ENCODE measurements around the gene RFC1.
A peak's percentile ranks its signal among the peaks of the same experiment; 100 is the strongest.
"Not testable (repeated sequence)": the region's sequence is repeated elsewhere in the genome, so short reads cannot be mapped to it uniquely, and the experiment has no call there.

RFC1 gene

DNA sequence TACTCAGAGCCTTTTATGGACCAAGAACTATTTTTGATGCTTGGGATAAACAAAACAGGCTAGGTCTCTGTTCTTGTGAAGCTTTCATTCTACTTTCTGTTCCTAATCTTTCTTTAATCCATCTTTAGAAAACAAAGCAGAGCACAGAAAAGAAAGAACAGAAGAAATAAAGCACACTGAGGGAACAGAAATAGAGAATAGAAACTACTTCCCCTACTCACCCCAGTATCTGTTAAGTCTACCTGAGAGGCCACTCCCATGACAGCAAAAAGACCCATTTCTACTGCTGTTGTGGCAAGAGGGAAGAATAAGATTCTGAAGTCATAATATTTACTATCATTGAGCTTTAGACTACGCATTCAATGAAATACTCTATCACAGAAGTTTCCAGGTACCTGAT is 9.2 kb downstream of the RFC1 start:
- Histone ChIP-seq H3K27ac (ENCODE audit: low read depth, low read length) (no peak overlapping the region), H3K4me3 (ENCODE audit: low read depth in 1 of 2, low read length in 2 of 2) (no peak overlapping the region), H3K4me1 (ENCODE audit: control insufficient read depth in 1 of 2, insufficient read depth in 2 of 2, low read length in 2 of 2) (peaks cover 17 to 19% of the 10 kb centered on the region in 2 donors), H3K9ac (ENCODE audit: low read depth in 1 of 2, low read length in 2 of 2) (no peak overlapping the region), H3K36me3 (ENCODE audit: control insufficient read depth in 1 of 2, insufficient read depth in 2 of 2, low read length in 2 of 2) (peaks cover 0 to 3% of the 10 kb centered on the region in 2 donors), H3K27me3 (ENCODE audit: control insufficient read depth in 1 of 2, insufficient read depth in 2 of 2, low read length in 2 of 2) (no peaks in the 10 kb centered on the region), H3K9me3 (ENCODE audit: control insufficient read depth in 1 of 2, low read length in 2 of 2) (no peaks in the 10 kb centered on the region)

DNA sequence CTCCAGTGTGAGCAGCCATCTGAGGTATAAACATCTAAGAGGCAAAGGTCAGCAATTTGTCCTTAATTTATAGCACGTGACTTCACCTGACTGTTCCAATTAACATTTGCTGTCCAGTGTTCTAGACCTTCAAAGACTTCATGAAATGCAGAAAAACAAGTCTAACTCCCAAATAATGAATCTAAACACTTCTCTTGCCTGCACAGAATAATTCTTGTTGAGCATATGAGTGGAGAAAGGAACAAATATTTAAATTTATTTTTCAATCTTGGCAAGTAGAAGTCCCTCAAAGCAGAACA is 12.0 kb downstream of the RFC1 start:
- peak overlapping the region; percentile 57 to 78 for H3K4me3 ChIP-seq (ENCODE audit: low read depth in 1 of 2, low read length in 2 of 2)
- H3K27ac ChIP-seq (ENCODE audit: low read depth, low read length): peak overlapping the region; percentile 87
- peak overlapping the region; percentile 54 to 90 for H3K9ac ChIP-seq (ENCODE audit: low read depth in 1 of 2, low read length in 2 of 2)

DNA sequence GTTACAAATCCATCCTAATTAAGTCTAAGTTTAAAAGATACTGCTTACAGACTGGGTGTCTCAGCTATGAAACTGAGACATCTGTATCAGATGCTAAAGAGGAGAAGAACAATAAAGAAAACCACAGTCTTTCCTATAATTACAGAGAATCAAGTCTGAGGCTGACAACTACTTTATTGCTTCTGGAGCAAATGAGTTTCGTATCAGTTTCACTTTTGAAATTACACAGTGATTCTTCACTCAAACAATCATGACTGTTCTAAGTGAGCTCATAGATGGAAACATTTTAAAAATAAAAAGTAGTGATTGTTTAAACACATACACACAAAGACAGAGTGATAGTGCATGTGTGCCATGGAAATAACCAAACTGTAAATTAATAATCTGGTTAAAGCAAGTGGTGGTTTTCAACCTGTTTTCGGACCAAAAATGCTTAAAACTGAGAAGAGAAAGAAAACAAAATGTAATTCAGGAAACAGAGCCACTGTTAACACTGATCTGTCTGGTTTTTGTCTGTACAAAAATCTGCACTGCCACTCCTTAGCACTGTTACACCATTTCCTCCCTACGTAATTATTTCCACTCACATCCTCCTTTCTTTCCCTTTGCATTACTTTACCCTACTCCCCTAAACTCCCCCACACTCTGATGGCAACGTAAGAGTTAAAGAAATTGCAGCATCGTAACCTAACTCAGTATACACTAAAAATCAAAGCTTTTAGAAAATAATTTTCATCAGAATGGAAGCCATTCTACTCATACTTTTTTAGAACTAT is 12.5 kb downstream of the RFC1 start:
- Histone ChIP-seq H3K27me3 (ENCODE audit: control insufficient read depth in 1 of 2, insufficient read depth in 2 of 2, low read length in 2 of 2) (no peaks in the 10 kb centered on the region), H3K4me1 (ENCODE audit: control insufficient read depth in 1 of 2, insufficient read depth in 2 of 2, low read length in 2 of 2) (peaks cover 17 to 19% of the 10 kb centered on the region in 2 donors), H3K4me3 (ENCODE audit: low read depth in 1 of 2, low read length in 2 of 2) (peak overlapping the region; percentile 57 to 78), H3K9me3 (ENCODE audit: control insufficient read depth in 1 of 2, low read length in 2 of 2) (no peaks in the 10 kb centered on the region), H3K36me3 (ENCODE audit: control insufficient read depth in 1 of 2, insufficient read depth in 2 of 2, low read length in 2 of 2) (peaks cover 0 to 18% of the 10 kb centered on the region in 2 donors), H3K9ac (ENCODE audit: low read depth in 1 of 2, low read length in 2 of 2) (peak overlapping the region; percentile 54 to 90), H3K27ac (ENCODE audit: low read depth, low read length) (peak overlapping the region; percentile 87)

More for the DNA sequence above, 12.0 kb downstream of the RFC1 start:
- Histone ChIP-seq H3K9me3 (ENCODE audit: control insufficient read depth in 1 of 2, low read length in 2 of 2) (no peaks in the 10 kb centered on the region), H3K4me1 (ENCODE audit: control insufficient read depth in 1 of 2, insufficient read depth in 2 of 2, low read length in 2 of 2) (peaks cover 17 to 19% of the 10 kb centered on the region in 2 donors), H3K36me3 (ENCODE audit: control insufficient read depth in 1 of 2, insufficient read depth in 2 of 2, low read length in 2 of 2) (peaks cover 0 to 15% of the 10 kb centered on the region in 2 donors), H3K27me3 (ENCODE audit: control insufficient read depth in 1 of 2, insufficient read depth in 2 of 2, low read length in 2 of 2) (no peaks in the 10 kb centered on the region)

DNA sequence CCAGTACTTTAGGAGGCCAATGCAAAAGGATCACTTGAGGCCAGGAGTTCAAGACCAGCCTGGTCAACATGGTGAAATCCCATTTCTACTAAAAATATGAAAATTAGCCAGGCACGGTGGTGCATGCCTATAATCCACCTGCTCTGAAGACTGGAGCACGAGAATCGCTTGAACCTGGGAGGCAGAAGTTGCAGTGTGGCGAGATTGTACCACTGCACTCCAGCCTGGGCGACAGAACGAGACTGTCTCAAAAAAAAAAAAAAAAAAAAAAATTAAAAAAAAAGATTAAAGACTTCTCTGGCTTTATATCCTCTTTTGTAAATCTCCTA is 13.0 kb downstream of the RFC1 start:
- H3K9me3 ChIP-seq (ENCODE audit: control insufficient read depth in 1 of 2, low read length in 2 of 2): not testable (repeated sequence)
- H3K9ac ChIP-seq (ENCODE audit: low read depth in 1 of 2, low read length in 2 of 2): peak overlapping the region; percentile 9 to 90

DNA sequence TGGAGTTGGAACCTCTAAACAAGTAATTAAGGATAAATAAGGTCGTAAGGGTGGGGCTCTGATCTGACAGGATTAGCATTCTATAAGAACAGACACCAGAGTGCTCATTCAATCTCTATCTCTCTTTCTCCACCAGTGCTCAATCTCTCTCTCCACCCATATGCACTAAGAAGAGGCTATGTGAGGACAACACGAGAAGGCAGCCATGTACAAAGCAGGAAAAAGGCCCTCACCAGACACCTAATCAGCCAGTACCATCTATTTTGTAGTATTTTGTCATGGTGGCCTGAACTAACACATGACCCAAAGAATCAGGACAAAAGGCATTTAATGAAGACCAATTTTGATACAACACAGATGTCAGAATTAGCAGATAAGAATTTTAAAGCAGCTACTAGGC is 16.8 kb downstream of the RFC1 start:
- Histone ChIP-seq H3K9ac (ENCODE audit: low read depth in 1 of 2, low read length in 2 of 2) (no peak overlapping the region), H3K4me3 (ENCODE audit: low read depth in 1 of 2, low read length in 2 of 2) (no peak overlapping the region), H3K9me3 (ENCODE audit: control insufficient read depth in 1 of 2, low read length in 2 of 2) (no peaks in the 10 kb centered on the region), H3K36me3 (ENCODE audit: control insufficient read depth in 1 of 2, insufficient read depth in 2 of 2, low read length in 2 of 2) (peaks cover 0 to 25% of the 10 kb centered on the region in 2 donors), H3K27ac (ENCODE audit: low read depth, low read length) (no peak overlapping the region), H3K27me3 (ENCODE audit: control insufficient read depth in 1 of 2, insufficient read depth in 2 of 2, low read length in 2 of 2) (no peaks in the 10 kb centered on the region), H3K4me1 (ENCODE audit: control insufficient read depth in 1 of 2, insufficient read depth in 2 of 2, low read length in 2 of 2) (peaks cover 20 to 28% of the 10 kb centered on the region in 2 donors)

More for the DNA sequence above, 13.0 kb downstream of the RFC1 start:
- not testable (repeated sequence) for H3K27me3 ChIP-seq (ENCODE audit: control insufficient read depth in 1 of 2, insufficient read depth in 2 of 2, low read length in 2 of 2)
- Histone ChIP-seq H3K4me1 (ENCODE audit: control insufficient read depth in 1 of 2, insufficient read depth in 2 of 2, low read length in 2 of 2) (peaks cover 17 to 19% of the 10 kb centered on the region in 2 donors), H3K36me3 (ENCODE audit: control insufficient read depth in 1 of 2, insufficient read depth in 2 of 2, low read length in 2 of 2) (peaks cover 0 to 15% of the 10 kb centered on the region in 2 donors), H3K27ac (ENCODE audit: low read depth, low read length) (peak overlapping the region; percentile 62), H3K4me3 (ENCODE audit: low read depth in 1 of 2, low read length in 2 of 2) (peak overlapping the region; percentile 57 to 78)

DNA sequence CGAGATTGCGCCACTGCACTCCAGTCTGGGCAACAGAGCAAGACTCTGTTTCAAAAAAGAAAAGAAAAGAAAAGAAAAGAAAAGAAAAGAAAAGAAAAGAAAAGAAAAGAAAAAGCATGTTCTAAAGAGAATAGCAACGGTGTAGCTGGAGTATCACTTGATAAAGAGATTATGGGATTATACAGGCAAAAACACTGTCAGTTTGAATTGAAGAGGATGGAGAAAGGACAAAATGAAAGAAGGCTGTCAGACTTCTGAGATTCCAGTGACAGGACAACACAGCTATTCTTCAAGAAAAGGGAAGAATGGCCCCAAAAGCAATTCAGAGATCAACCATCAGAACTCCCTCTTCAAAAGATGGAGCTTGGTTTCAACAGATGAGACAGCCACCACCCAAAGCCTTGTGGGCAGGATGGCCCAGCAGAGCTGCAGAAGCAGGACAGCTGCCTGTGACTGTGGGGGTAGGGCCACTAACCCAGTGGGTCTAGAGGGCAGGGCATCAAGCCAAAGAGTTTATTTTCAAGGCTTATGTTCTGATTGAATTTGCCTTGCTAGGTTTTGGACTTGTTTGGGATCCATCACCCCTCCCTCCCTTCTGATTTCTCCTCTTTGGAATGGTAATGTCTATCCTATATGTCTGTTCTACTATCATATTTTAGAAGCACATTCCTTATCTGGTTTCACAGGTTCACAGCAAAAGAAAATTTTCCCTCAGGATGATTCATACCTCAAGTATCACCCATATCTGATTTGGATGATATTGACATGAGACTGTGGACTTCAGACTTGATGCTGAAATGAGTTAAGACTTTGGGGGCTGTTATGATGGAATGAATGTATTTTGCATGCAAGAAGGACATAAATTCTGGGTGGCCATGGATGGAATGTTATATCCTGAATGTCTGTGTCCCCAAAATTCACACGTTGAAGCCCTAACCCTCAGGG is 17.5 kb downstream of the RFC1 start:
- H3K9ac ChIP-seq (ENCODE audit: low read depth in 1 of 2, low read length in 2 of 2): no peak overlapping the region
- H3K9me3 ChIP-seq (ENCODE audit: control insufficient read depth in 1 of 2, low read length in 2 of 2): no peaks in the 10 kb centered on the region
- no peak overlapping the region for H3K27ac ChIP-seq (ENCODE audit: low read depth, low read length)
- H3K36me3 ChIP-seq (ENCODE audit: control insufficient read depth in 1 of 2, insufficient read depth in 2 of 2, low read length in 2 of 2): peaks cover 0 to 25% of the 10 kb centered on the region in 2 donors
- H3K27me3 ChIP-seq (ENCODE audit: control insufficient read depth in 1 of 2, insufficient read depth in 2 of 2, low read length in 2 of 2): no peaks in the 10 kb centered on the region
- H3K4me1 ChIP-seq (ENCODE audit: control insufficient read depth in 1 of 2, insufficient read depth in 2 of 2, low read length in 2 of 2): peaks cover 14 to 21% of the 10 kb centered on the region in 2 donors
- no peak overlapping the region for H3K4me3 ChIP-seq (ENCODE audit: low read depth in 1 of 2, low read length in 2 of 2)

DNA sequence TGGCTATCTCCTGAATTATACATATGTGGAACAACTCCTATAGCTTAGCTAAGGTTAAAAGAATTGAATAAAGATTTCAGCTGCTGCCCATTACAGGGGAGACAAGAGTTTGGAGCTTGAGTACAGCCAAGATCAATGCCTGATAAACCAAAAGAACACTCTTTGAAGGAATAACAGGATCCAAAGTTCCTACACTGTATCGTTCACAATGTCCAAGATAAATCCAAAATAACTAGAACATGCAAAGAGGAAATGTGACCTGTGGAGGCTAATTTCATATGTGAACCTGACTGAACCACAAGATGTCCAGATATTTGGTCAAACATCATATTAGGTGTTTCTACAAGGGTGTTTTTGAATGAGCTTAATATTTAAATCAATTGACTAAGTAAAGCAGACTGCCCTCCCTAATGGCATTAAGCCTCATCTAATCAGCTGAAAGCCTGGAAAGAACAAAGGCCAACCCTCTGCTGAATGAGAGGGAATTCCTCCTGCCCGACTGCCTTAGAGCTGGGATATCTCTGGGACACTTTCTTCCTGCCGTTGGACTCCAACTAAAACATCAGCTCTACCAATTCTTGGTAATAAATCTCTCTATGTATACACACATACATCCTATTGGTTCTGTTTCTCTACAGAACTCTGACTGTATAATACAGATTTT is 19.2 kb downstream of the RFC1 start:
- Histone ChIP-seq H3K4me3 (ENCODE audit: low read depth in 1 of 2, low read length in 2 of 2) (no peak overlapping the region), H3K27me3 (ENCODE audit: control insufficient read depth in 1 of 2, insufficient read depth in 2 of 2, low read length in 2 of 2) (no peaks in the 10 kb centered on the region), H3K9me3 (ENCODE audit: control insufficient read depth in 1 of 2, low read length in 2 of 2) (no peaks in the 10 kb centered on the region), H3K36me3 (ENCODE audit: control insufficient read depth in 1 of 2, insufficient read depth in 2 of 2, low read length in 2 of 2) (peaks cover 0 to 25% of the 10 kb centered on the region in 2 donors), H3K27ac (ENCODE audit: low read depth, low read length) (no peak overlapping the region), H3K4me1 (ENCODE audit: control insufficient read depth in 1 of 2, insufficient read depth in 2 of 2, low read length in 2 of 2) (peaks cover 8 to 10% of the 10 kb centered on the region in 2 donors), H3K9ac (ENCODE audit: low read depth in 1 of 2, low read length in 2 of 2) (no peak overlapping the region)

DNA sequence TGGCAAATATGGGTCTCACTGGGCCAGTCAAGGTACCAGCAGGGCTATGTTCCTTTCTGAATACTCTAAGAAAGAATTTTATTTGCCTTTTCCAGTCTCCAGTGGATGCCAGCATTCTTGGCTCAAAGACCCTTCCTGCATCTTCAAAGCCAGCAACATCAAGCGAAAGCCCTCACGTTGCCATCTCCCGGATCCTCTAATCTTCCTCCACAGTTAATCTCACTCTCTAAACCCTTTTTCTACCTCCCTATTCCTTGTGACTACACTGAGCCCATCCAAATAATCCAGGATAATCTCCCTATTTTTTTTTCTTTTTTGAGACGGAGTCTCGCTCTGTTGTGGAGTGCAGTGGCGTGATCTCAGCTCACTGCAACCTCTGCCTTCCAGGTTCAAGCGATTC is 23.4 kb downstream of the RFC1 start:
- H3K9ac ChIP-seq (ENCODE audit: low read depth in 1 of 2, low read length in 2 of 2): no peak overlapping the region

DNA sequence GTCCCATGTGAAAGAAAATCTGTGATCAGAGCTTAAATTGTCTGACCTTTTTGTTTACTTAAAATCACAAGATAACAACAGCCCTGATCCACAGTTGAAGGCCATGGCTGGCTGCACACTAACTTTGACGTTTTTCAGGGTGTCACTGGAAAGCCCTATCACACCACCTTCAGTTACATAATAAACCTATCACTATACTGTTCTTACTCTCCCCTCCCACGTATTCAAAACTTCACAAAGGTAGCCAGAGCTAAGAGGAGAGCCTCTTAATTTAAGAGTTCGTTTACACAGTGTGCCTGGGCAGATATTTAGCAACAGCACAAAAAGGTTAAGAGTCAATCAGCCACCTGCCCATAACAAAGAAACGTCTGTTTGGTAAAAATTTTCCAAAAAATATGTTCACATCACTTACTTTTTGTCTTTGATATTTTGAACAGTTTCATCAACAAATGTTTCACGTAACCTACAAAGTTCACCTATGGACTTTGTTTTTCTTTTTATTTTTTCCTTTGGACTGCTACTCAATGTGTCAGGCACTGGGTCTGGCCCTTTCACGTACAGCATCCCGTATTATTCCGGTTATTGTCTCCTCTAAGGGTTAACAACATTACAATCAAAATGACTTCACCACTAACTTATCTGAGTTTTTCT is 25.0 kb downstream of the RFC1 start:
- no peaks in the 10 kb centered on the region for H3K27me3 ChIP-seq (ENCODE audit: control insufficient read depth in 1 of 2, insufficient read depth in 2 of 2, low read length in 2 of 2)
- H3K4me3 ChIP-seq (ENCODE audit: low read depth in 1 of 2, low read length in 2 of 2): no peak overlapping the region
- no peak overlapping the region for H3K9ac ChIP-seq (ENCODE audit: low read depth in 1 of 2, low read length in 2 of 2)
- peaks cover 0 to 6% of the 10 kb centered on the region in 2 donors for H3K36me3 ChIP-seq (ENCODE audit: control insufficient read depth in 1 of 2, insufficient read depth in 2 of 2, low read length in 2 of 2)
- H3K9me3 ChIP-seq (ENCODE audit: control insufficient read depth in 1 of 2, low read length in 2 of 2): no peaks in the 10 kb centered on the region
- no peaks in the 10 kb centered on the region for H3K4me1 ChIP-seq (ENCODE audit: control insufficient read depth in 1 of 2, insufficient read depth in 2 of 2, low read length in 2 of 2)
- H3K27ac ChIP-seq (ENCODE audit: low read depth, low read length): no peak overlapping the region

More for the DNA sequence above, 23.4 kb downstream of the RFC1 start:
- Histone ChIP-seq H3K27ac (ENCODE audit: low read depth, low read length) (no peak overlapping the region), H3K27me3 (ENCODE audit: control insufficient read depth in 1 of 2, insufficient read depth in 2 of 2, low read length in 2 of 2) (no peaks in the 10 kb centered on the region), H3K4me1 (ENCODE audit: control insufficient read depth in 1 of 2, insufficient read depth in 2 of 2, low read length in 2 of 2) (peaks cover 8 to 10% of the 10 kb centered on the region in 2 donors), H3K36me3 (ENCODE audit: control insufficient read depth in 1 of 2, insufficient read depth in 2 of 2, low read length in 2 of 2) (peaks cover 0 to 10% of the 10 kb centered on the region in 2 donors), H3K4me3 (ENCODE audit: low read depth in 1 of 2, low read length in 2 of 2) (no peak overlapping the region), H3K9me3 (ENCODE audit: control insufficient read depth in 1 of 2, low read length in 2 of 2) (no peaks in the 10 kb centered on the region)

Measured in duodenal mucosa (tissue), 2 donors.